ENCODE measurements around the gene TNFRSF4. TPM values are rescaled to one million over a fixed set of nuclear protein-coding genes. Genes with fewer than 3 reads are reported as not detected.

Gene TNFRSF4
- total and polyA plus RNA-seq, 8 donors: 0.55 to 4.5 (median 2.9) TPM; not detected in 4

DNA sequence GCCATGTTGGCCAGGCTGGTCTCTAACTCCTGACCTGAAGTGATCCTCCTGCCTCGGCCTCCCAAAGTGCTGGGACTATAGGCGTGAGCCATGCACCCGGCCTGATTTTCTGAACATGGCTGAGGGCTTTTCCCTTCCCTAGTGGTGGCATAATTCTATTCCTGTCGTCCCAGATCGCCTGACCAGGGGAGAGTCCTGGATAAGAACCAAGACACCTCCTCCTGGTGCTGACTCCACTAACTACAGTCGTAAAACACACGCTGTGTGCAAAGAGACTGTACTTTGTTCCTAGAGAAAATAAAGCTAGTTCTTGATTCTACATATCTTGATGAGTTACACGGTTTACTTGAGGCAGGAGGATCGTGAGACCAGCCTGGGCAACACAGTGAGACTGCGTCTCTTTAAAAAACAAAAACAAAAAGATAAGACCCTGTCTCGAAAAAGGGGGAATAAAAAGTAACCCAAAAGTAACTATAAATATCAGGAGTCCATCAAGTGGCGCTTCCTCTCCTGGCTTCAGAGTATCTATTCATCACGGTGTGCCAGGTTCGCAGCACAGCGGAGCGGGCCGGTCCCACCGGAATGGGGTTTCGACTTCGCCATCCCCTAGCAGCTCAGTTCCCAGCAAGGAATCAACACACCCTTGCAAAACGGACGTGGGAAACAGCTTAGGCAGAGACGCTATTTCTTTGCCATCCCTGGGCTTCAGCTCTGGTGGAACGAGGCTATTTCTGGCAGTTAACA, 16.9 kb upstream of the TNFRSF4 start:
- peak in 1 of 2 donors; percentile 65 for DNase-seq
- no peak for TF ChIP-seq POLR2A (IDR thresholded peaks at IDR 0.05)
- TF ChIP-seq, protein P1, sequence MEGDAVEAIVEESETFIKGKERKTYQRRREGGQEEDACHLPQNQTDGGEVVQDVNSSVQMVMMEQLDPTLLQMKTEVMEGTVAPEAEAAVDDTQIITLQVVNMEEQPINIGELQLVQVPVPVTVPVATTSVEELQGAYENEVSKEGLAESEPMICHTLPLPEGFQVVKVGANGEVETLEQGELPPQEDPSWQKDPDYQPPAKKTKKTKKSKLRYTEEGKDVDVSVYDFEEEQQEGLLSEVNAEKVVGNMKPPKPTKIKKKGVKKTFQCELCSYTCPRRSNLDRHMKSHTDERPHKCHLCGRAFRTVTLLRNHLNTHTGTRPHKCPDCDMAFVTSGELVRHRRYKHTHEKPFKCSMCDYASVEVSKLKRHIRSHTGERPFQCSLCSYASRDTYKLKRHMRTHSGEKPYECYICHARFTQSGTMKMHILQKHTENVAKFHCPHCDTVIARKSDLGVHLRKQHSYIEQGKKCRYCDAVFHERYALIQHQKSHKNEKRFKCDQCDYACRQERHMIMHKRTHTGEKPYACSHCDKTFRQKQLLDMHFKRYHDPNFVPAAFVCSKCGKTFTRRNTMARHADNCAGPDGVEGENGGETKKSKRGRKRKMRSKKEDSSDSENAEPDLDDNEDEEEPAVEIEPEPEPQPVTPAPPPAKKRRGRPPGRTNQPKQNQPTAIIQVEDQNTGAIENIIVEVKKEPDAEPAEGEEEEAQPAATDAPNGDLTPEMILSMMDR (IDR thresholded peaks at IDR 0.05): peak in 1 of 7 experiments; percentile 44
- Histone ChIP-seq H3K27ac (peak overlapping the region; percentile 86 to 99 (median 96)), H3K9me3 (peaks cover 0 to 3% (median 0%) of the 10 kb centered on the region in 4 donors), H3K36me3 (peaks cover 27 to 61% (median 51%) of the 10 kb centered on the region in 4 donors), H3K4me1 (peaks cover 24 to 76% (median 50%) of the 10 kb centered on the region in 4 donors), H3K27me3 (no peaks in the 10 kb centered on the region), H3K4me3 (peak overlapping the region; percentile 91 to 100 (median 98))
- WGBS, 5 donors: 6 to 17% (median 11%) methylated on average over 23 to 24 of the region's 24 CpGs
- intact Hi-C loops (cut with DNase I; ENCODE audit: low total_unique reads): no loop called here

DNA sequence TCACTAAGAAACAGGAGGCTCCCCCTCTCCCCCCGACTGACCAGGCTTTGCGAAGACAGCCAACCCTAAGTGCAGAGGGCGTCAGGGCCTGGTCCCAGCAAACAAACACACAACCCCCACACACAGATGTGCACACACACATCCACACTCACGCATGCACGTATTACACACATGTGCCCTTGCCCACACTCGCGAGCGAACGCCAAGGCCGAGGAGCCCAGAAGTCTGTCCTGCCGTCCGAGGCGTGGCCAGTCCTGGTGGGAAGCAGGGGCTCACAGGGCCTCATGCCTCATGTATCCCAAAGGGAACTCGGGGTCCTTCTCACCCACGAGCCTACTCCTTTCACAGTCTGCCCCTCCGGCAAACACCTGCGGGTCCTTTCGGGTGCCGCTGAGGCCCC, 15.8 kb upstream of the TNFRSF4 start:
- Histone ChIP-seq H3K27ac (no peak overlapping the region), H3K4me1 (peaks cover 24 to 87% (median 60%) of the 10 kb centered on the region in 4 donors), H3K4me3 (peak overlapping the region in 2 of 4 donors; percentile 99 to 100), H3K36me3 (peaks cover 29 to 64% (median 53%) of the 10 kb centered on the region in 4 donors), H3K27me3 (no peaks in the 10 kb centered on the region), H3K9me3 (peaks cover 0 to 3% (median 0%) of the 10 kb centered on the region in 4 donors)
- intact Hi-C loops (cut with DNase I; ENCODE audit: low total_unique reads): loop anchor here (5.0 to 10.0 kb wide), 2 partner anchors 55 to 107 kb away; partner anchors contain the start of gene TTLL10
- WGBS, 5 donors: 82 to 93% (median 90%) methylated on average over 15 to 19 of the region's 19 CpGs
- no peak for DNase-seq
- TF ChIP-seq EP300 (IDR thresholded peaks at IDR 0.05): no peak
- no peak for TF ChIP-seq POLR2AphosphoS5 (IDR thresholded peaks at IDR 0.05)
- no peak for TF ChIP-seq POLR2A (IDR thresholded peaks at IDR 0.05)
- TF ChIP-seq, protein P1 (IDR thresholded peaks at IDR 0.05): no peak

DNA sequence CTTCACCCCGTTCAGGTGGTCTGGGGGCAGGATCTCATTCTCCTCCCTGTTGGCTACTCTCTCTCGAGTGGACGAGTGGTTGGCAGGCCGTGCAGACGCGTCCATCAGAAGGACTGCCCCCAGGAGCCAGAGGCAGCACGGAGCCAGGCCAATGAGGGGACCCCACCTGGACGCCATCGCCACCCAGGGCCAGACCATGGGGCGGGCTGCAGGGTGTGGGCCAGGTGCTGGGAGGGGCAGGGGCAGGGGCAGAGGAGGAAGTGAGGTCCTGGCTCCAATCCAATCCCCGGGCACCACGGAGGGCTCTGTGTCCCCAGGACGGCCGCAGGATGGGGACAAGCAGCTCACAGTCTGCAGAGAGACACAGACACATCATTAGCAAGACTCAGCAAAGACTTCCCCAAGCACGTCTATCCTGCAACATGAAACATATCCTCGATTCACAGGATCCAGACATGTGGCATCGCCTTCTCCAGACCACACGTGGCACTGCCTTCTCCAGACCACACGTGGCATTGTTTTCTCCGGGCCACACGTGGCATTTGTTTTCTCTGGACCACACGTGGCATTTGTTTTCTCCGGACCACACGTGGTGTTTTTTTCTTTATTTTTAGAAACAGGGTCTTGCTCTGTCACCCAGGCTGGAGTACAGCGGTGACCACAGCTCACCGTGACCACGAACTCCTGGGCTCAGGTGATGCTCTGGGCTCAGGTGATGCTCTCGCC, 14.8 kb upstream of the TNFRSF4 start:
- Histone ChIP-seq H3K27ac (no peak overlapping the region), H3K4me1 (peaks cover 24 to 80% (median 62%) of the 10 kb centered on the region in 4 donors), H3K9me3 (peaks cover 0 to 3% (median 0%) of the 10 kb centered on the region in 4 donors), H3K36me3 (peaks cover 33 to 64% (median 56%) of the 10 kb centered on the region in 4 donors), H3K4me3 (no peak overlapping the region), H3K27me3 (no peaks in the 10 kb centered on the region)
- no peak for DNase-seq
- 85 to 89% (median 86%) methylated on average over 15 to 28 of the region's 28 CpGs for WGBS, 5 donors
- no peak for TF ChIP-seq POLR2AphosphoS5 (IDR thresholded peaks at IDR 0.05)
- no peak for TF ChIP-seq POLR2A (IDR thresholded peaks at IDR 0.05)
- TF ChIP-seq, protein P1 (IDR thresholded peaks at IDR 0.05): no peak
- no peak for TF ChIP-seq EP300 (IDR thresholded peaks at IDR 0.05)
- intact Hi-C loops (cut with DNase I; ENCODE audit: low total_unique reads): loop anchor here (5.0 to 10.0 kb wide), 2 partner anchors 54 to 106 kb away; partner anchors contain the start of gene TTLL10

DNA sequence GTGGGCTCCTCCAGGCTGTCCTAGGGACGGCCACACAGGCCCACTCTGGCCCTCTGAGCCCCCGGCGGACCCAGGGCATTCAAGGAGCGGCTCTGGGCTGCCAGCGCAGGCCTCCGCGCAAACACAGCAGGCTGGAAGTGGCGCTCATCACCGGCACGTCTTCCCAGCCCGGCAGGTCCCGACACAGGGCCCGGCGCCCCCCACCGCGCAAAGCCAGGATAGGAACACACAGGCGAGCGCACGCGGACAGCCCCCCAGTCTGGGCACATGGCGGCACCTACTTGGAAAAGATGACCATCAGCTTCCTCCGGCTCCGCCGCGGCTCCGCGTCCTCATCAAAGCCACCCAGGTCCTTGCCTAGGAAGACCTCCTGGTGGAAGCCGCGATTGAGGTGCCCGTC, 14.2 kb upstream of the TNFRSF4 start:
- 86 to 99% (median 94%) methylated on average over 15 to 30 of the region's 30 CpGs for WGBS, 5 donors
- no peak overlapping the region for H3K4me3 ChIP-seq
- no peak for DNase-seq
- H3K27me3 ChIP-seq: no peaks in the 10 kb centered on the region
- H3K4me1 ChIP-seq: peaks cover 23 to 75% (median 57%) of the 10 kb centered on the region in 4 donors
- peaks cover 39 to 70% (median 62%) of the 10 kb centered on the region in 4 donors for H3K36me3 ChIP-seq
- intact Hi-C loops (cut with DNase I; ENCODE audit: low total_unique reads): loop anchor here (5.0 to 10.0 kb wide), 2 partner anchors 53 to 106 kb away; partner anchors contain the start of gene TTLL10
- TF ChIP-seq, protein P1 (IDR thresholded peaks at IDR 0.05): no peak
- no peak for TF ChIP-seq POLR2A (IDR thresholded peaks at IDR 0.05)
- TF ChIP-seq EP300 (IDR thresholded peaks at IDR 0.05): no peak
- no peak for TF ChIP-seq POLR2AphosphoS5 (IDR thresholded peaks at IDR 0.05)
- H3K27ac ChIP-seq: no peak overlapping the region
- H3K9me3 ChIP-seq: peaks cover 0 to 3% (median 0%) of the 10 kb centered on the region in 4 donors
